A549 (cell line): ENCODE results near the gene DLG2. TPM values are rescaled to one million over a fixed set of nuclear protein-coding genes. Genes with fewer than 3 reads are reported as not detected.

Experiments used
- ATAC-seq, 2 experiments: fragments of 200-7000 bp in 1 of 2; fragments of >200 bp in 1 of 2; cut with Nextera tagmentation in 1 of 2; cut with Tn5 transposase in 1 of 2; 3 replicates each; pipeline versions ENCODE4 v1.8.0 to v1.9.1; 2018 to 2020; ENCODE audit warnings: mild to moderate bottlenecking in 1 of 2, moderate library complexity in 1 of 2
- CTCF ChIA-PET: fragments of 300-600 bp; sonication (Branson Sonifier 250); formaldehyde crosslinking; extraction: SDS; loops from one replicate; lab custom pipeline; 2021; ENCODE audit warnings: antibody characterized with exemption, inconsistent platforms; lab: Yijun Ruan, JAX
- POLR2A ChIA-PET: fragments of 350-600 bp; formaldehyde crosslinking; extraction: SDS; loops from one replicate; lab custom pipeline; 2021; ENCODE audit warnings: antibody characterized with exemption, inconsistent platforms; lab: Yijun Ruan, JAX
- DNase-seq, 2 experiments: peaks; one replicate each; pipeline versions ENCODE4 v3.0.0 to v3.0.0-alpha.2; 2011 to 2016; ENCODE audit warnings: low read depth in 1 of 2, low spot score in 1 of 2
- FAIRE-seq: peaks from 2 replicates; lab custom pipeline; 2011; peaks lifted over from hg19 to GRCh38; lab: Jason Lieb, UNC
- H3K27ac ChIP-seq, 2 experiments: fragments of >200 bp; sonication (Bioruptor Twin); formaldehyde crosslinking; 3 replicates each; pipeline ENCODE4 v1.5.1; 2016 to 2017
- H3K4me1 ChIP-seq: fragments of >200 bp; sonication (Bioruptor Twin); formaldehyde crosslinking; 3 replicates; pipeline ENCODE4 v1.6.1; 2016
- H3K4me2 ChIP-seq: fragments of >200 bp; sonication (Bioruptor Twin); formaldehyde crosslinking; 3 replicates; pipeline ENCODE4 v1.6.1; 2016
- H3K4me3 ChIP-seq: fragments of >200 bp; sonication (Bioruptor Twin); formaldehyde crosslinking; 3 replicates; pipeline ENCODE4 v1.5.1; 2016
- H3K9me3 ChIP-seq: fragments of >200 bp; sonication (Bioruptor Twin); formaldehyde crosslinking; 3 replicates; pipeline ENCODE4 v1.6.1; 2016
- BCL3 ChIP-seq: fragments of >200 bp; sonication (Bioruptor Twin); formaldehyde crosslinking; IDR thresholded peaks from 3 replicates; pipeline ENCODE4 v1.6.1; 2016
- CBX2 ChIP-seq: fragments of 200-600 bp; sonication (generic); IDR thresholded peaks from 2 replicates; pipeline ENCODE4 v1.6.1; 2016; ENCODE audit warnings: low read depth, mild to moderate bottlenecking, borderline replicate concordance
- CHD2 ChIP-seq: fragments of 150-350 bp; IDR thresholded peaks from 2 replicates; pipeline ENCODE4 v1.6.1; 2014; ENCODE audit warnings: low read length; ENCODE audit not compliant: partially characterized antibody
- ELK1 ChIP-seq: fragments of 150-350 bp; IDR thresholded peaks from 2 replicates; pipeline ENCODE4 v1.6.1; 2014; ENCODE audit warnings: low read depth, mild to moderate bottlenecking, low read length
- EP300 ChIP-seq, 2 experiments: fragments of >200 bp; sonication (Bioruptor Twin); formaldehyde crosslinking; IDR thresholded peaks; 2 replicates in 1 of 2; 3 replicates in 1 of 2; pipeline ENCODE4 v1.6.1; 2016 to 2017
- FOSL2 ChIP-seq, 2 experiments: fragments of 450-650 bp in 1 of 2; fragments of >200 bp in 1 of 2; sonication (Bioruptor Twin) in 1 of 2; formaldehyde crosslinking; IDR thresholded peaks; 2 replicates each; pipeline versions ENCODE4 v1.5.0 to v1.6.1; 2016 to 2020; ENCODE audit warnings: mild to moderate bottlenecking in 1 of 2, moderate library complexity in 1 of 2
- FOXS1 ChIP-seq: fragments of 250-450 bp; sonication (Bioruptor Pico); IDR thresholded peaks from 2 replicates; pipeline ENCODE4 v1.5.0; 2020; ENCODE audit warnings: mild to moderate bottlenecking, moderate library complexity
- JUN ChIP-seq, 2 experiments: fragments of >200 bp; sonication (Bioruptor Twin); formaldehyde crosslinking; IDR thresholded peaks; 2 replicates in 1 of 2; 3 replicates in 1 of 2; pipeline ENCODE4 v1.6.1; 2016 to 2017
- KDM5A ChIP-seq: fragments of 200-600 bp; sonication (generic); IDR thresholded peaks from 2 replicates; pipeline ENCODE4 v1.6.1; 2016; ENCODE audit warnings: antibody characterized with exemption, mild to moderate bottlenecking
- MAFK ChIP-seq: fragments of 450-650 bp; IDR thresholded peaks from 2 replicates; pipeline ENCODE4 v1.6.1; 2014; ENCODE audit not compliant: partially characterized antibody
- MAZ ChIP-seq: fragments of 150-350 bp; IDR thresholded peaks from 2 replicates; pipeline ENCODE4 v1.6.1; 2014; ENCODE audit warnings: antibody characterized with exemption, low read depth, low read length, borderline replicate concordance
- NFE2L2 ChIP-seq: fragments of 150-350 bp; conservative IDR thresholded peaks from 2 replicates; pipeline ENCODE4 v1.6.1; 2014; ENCODE audit warnings: low read length
- REST ChIP-seq: fragments of 200-600 bp; sonication (generic); IDR thresholded peaks from 2 replicates; pipeline ENCODE4 v1.6.1; 2016; ENCODE audit warnings: antibody characterized with exemption, mild to moderate bottlenecking, moderate library complexity
- SMC3 ChIP-seq: fragments of >200 bp; sonication (Bioruptor Twin); formaldehyde crosslinking; IDR thresholded peaks from 3 replicates; pipeline ENCODE4 v1.6.1; 2018; ENCODE audit warnings: inconsistent platforms
- SREBF2 ChIP-seq: fragments of 450-650 bp; IDR thresholded peaks from 2 replicates; pipeline ENCODE4 v1.6.1; 2014; ENCODE audit warnings: mild to moderate bottlenecking, moderate library complexity
- TFCP2L1 ChIP-seq: fragments of 250-450 bp; sonication (Bioruptor Pico); IDR thresholded peaks from 2 replicates; pipeline ENCODE4 v1.5.0; 2021; ENCODE audit warnings: mild to moderate bottlenecking
- USF2 ChIP-seq: fragments of 450-650 bp; IDR thresholded peaks from 2 replicates; pipeline ENCODE4 v1.6.1; 2014; ENCODE audit warnings: antibody characterized with exemption
- ZFP36 ChIP-seq: fragments of 450-650 bp; IDR thresholded peaks from 2 replicates; pipeline ENCODE4 v1.6.1; 2014; ENCODE audit warnings: borderline replicate concordance; ENCODE audit not compliant: partially characterized antibody
- WGBS: methylation state at CpG from one replicate; pipeline ENCODE4 v1.1.6; 2017; ENCODE audit errors: missing lambda C conversion rate; 5-methylcytosine and 5-hydroxymethylcytosine counted together
- polyA plus RNA-seq, 4 experiments: library from polyadenylated mRNA; depleted of rRNA in 3 of 4; stranded (reverse); fragments of >200 nt; fragmentation: RNase III in 1 of 4; extraction: RNeasy Plus Mini Kit Qiagen cat#74134 plus additional on column Dnase treatment in 1 of 4; gene quantifications; 2 replicates in 3 of 4; 3 replicates in 1 of 4; pipeline ENCODE4 v1.2.3, GENCODE V29; 2011 to 2017

DLG2 gene
- polyA plus RNA-seq, 2 of the 4 experiments (the other 2 are of a cell fraction): 0.26 to 0.79 TPM

- no peak for TF ChIP-seq MAZ
- TF ChIP-seq FOSL2 (IDR thresholded peaks at IDR 0.05): no peak
- no peak for TF ChIP-seq FOSL2 (CRISPR knock-in tag; IDR thresholded peaks at IDR 0.05)
- TF ChIP-seq NFE2L2: peak; percentile 73
- Histone ChIP-seq H3K9me3 (no peaks in the 10 kb centered on the region), H3K4me3 (no peak overlapping the region), H3K4me1 (no peaks in the 10 kb centered on the region), H3K27ac (no peak overlapping the region), H3K4me2 (no peak overlapping the region)
- DNase-seq: no peak
- WGBS: 47% methylated on average over 1 of the region's 1 CpG
- ChIA-PET CTCF (no interaction called here), POLR2A (no interaction called here)
- no peak for FAIRE-seq
- no peak for ATAC-seq
Measured at GRCh38 chr11:84865791-84866535, 761.2 kb downstream of the DLG2 start.

GRCh38 chr11:84865257-84865656 is 761.9 kb downstream of the DLG2 start:
- H3K4me1 ChIP-seq: no peaks in the 10 kb centered on the region
- CTCF ChIA-PET: no interaction called here
- H3K27ac ChIP-seq: no peak overlapping the region
- no peak for TF ChIP-seq BCL3
- no peak for TF ChIP-seq SREBF2
- no peak for TF ChIP-seq ELK1
- no peak for TF ChIP-seq FOXS1
- TF ChIP-seq TFCP2L1: no peak
- TF ChIP-seq CHD2: no peak
- TF ChIP-seq JUN (IDR thresholded peaks at IDR 0.05): no peak
- no peak for TF ChIP-seq NFE2L2
- no peak for TF ChIP-seq KDM5A
- no peak for TF ChIP-seq CBX2
- TF ChIP-seq EP300 (IDR thresholded peaks at IDR 0.05): no peak
- TF ChIP-seq MAFK: no peak
- no peak for TF ChIP-seq ZFP36
- TF ChIP-seq USF2: no peak
- TF ChIP-seq REST: no peak
- no peak for TF ChIP-seq SMC3
- TF ChIP-seq, all 56 proteins: peak for 0
- FAIRE-seq: no peak
- H3K9me3 ChIP-seq: no peaks in the 10 kb centered on the region
- H3K4me2 ChIP-seq: no peak overlapping the region
- no peak for ATAC-seq
- H3K4me3 ChIP-seq: no peak overlapping the region
- POLR2A ChIA-PET: no interaction called here
- no peak for DNase-seq
